HG02852 (cell line): Measurements from ENCODE around the gene BAG5.

ENCODE experiments used
- ATAC-seq: cut with Tn5 transposase; IDR thresholded peaks from one replicate; pipeline ENCODE4 v1.9.1; 2021; ENCODE audit warnings: mild to moderate bottlenecking, moderate library complexity; ENCODE audit not compliant: unreplicated experiment

Gene BAG5

DNA sequence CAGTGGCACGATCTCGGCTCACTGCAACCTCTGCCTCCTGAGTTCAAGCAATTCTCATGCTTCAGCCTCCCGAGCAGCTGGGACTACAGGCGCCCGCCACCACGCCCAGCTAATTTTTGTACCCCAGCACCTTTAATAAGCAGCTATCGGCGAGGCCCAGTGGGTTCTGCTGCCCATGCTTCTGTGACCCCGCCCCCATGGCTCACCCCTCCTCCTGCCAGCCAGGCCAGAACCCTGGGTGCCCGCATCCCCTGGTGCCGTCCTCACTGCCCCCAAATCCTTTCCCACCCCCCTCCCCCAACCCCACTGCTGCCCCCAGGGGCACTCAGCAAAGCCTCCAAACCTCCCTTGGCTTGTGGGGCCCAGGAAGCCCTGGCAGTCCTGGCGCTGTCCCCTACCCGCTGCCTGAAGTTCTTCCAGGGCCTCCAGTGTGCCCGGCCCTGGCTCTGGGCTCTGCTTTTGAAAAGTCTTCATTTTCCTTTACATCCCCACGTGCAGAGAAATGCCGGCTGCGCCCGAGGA lies 14.5 kb downstream of the BAG5 start:
- ATAC-seq = no peak

DNA sequence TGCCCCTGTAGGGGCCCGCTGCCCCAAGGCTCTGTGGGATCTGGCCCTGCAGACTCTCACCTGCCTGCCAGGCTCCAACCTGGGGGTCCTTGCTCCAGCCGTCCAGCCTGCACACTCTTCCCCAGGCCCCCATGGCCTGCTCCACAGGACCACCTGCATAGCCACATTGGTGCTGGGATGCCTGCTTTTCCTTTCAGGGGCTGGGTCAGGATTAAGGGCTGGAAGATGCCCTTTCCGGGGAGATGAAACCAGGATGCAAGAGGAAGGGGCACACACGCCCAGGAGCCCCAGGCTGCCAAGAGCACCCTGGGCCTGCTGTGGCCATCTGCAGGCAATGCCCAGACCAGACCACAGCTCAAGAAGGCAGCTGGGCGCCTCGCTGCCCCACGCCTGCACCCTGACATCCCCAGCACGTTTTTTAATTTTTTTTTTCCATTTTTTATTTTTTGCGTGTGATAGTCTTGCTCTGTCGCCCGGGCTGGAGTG lies 15.0 kb downstream of the BAG5 start:
- no peak for ATAC-seq

DNA sequence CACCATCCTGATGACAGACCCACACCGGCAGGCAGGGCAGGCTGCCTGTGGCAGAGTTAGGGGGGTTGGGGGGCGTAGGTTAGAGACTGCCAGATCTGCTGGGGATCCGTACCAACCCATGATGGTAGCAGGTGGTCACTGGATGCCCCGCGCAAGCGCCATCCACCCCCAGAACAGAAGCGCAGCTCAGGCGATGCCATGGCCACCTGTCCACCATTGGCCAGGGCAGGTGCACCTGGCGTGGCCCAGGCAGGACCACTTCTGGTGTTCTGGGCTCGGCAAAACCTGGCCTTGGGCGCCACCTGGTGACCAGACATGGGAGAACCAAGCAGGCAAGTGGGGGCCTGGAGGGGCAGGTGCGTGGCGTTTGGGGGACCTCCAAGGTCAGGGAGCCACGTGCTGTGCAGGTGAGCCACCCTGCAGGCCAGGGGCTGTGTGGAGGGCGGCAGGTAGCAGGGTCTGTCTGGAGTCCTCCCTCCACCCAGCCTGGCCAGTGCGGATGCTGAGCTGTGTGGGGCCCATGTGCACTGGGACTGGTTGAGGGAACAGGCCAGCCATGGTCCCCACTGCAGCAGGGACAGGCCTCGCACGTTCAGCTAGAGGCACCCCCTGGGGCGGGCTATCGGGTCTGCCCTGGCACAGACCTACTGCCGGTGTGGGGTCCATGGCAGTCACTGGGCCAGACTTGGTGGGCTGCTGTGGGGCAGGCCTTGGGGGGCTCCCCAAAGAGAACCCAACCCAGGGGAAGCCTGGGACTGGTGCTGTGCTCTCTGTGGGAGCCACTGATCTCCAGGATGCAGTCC lies 15.6 kb downstream of the BAG5 start:
- ATAC-seq = no peak

DNA sequence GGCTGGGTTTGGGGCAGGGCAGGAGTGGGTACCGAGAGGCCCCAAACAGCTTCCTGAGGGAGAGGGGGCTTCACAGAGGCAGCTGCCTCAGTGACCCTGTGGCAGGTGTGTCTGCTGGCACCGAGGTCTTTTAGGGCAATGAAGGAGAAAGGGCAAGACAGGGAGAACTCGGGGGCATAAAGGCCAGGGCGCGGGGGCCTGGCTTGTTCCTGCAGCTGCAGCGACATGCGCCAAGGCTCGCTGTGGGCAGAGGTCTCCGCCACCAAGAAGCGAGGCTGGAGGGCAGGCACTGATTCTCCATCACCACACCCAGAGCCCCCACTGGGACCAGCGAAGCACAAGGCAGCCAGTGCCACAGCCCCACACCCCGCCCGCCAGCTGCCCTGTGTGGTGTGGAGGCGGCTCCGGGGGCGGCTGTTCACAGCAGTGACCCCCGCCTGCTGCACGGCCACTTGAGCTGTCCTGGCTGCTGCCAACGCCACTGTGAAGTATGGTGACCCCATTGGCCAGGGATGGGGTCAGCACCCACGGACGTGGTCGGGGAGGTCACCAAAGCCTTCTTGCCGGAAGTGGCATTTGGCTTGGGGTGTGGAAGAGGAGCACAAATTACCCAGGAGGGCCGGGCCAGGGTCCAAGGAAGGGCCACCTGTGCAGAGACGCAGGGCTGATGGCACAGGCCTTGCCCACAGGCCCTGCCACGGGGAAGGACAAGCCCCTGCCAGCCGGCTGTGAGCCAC lies 16.4 kb downstream of the BAG5 start:
- no peak for ATAC-seq

DNA sequence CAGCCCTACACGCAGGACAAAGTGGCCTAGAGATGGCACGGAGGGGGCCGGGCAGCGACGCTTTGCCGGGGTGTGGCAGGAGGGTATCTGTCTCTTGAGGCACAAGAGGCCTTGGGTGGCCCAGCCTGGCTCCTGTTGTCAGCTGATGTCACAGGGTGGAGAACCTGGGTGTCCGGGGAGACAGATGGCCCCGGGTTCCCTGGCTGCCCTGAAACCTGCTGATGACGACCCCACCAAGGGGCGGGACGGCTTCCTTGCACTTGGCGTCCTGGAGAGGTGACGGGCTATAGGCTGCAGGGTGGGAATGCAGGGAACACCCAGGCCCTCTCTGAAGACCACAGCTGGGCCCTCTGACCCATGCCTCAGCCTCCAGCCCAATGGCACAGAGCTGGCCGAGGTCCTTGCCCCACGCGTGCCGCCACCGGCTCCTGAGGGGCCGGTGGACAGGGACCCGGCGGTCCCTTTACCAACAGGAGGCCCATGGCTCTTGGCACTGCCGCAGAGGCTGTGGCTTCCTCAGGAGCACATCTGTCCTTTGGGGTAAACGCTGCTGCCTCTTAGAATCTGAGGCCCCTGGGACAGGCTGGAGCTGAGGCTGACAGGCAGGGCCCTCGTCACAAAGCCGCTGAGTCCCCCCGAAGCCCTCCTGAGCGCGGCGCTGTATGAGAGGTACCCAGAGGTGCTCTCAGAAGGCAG lies 17.1 kb downstream of the BAG5 start:
- no peak for ATAC-seq

DNA sequence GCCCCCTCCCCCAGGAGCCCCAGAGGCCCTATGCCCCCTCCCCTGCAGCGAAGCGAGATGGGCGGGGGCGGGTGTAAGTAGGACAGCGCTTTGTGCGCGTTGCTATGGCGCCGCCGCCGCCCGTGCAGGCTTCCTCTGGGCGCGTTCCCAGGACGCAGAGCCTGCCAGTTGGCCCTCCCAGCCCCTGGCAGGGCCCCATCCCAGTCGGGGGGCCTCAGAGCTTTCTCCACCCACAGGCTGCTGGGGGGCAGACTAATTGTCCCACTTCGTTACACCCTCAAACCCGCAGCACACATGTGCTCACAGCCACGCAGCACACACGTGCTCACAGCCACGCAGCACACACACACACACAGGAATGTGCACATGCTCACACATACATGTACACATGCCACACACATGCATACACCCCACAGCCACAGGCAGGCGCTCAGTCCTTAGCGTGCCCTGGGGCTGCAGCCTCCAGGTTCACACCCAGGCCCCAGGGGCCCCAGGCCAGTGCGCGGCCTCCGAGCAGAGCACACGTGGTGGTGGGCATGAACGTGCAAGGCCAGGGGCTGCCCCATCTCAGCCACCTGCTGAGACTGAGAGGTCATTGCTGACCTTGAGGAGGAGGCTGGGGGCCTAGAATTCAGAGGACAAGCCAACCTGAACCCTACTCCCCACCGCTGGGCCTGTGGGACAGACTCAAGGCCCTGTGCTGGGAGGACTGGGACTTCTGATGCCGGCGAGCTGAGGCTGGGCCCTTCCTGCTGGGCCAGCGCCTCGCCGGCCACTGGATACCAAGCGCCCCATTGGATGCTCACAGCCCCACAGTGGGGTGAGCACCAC lies 17.9 kb downstream of the BAG5 start:
- ATAC-seq = no peak

DNA sequence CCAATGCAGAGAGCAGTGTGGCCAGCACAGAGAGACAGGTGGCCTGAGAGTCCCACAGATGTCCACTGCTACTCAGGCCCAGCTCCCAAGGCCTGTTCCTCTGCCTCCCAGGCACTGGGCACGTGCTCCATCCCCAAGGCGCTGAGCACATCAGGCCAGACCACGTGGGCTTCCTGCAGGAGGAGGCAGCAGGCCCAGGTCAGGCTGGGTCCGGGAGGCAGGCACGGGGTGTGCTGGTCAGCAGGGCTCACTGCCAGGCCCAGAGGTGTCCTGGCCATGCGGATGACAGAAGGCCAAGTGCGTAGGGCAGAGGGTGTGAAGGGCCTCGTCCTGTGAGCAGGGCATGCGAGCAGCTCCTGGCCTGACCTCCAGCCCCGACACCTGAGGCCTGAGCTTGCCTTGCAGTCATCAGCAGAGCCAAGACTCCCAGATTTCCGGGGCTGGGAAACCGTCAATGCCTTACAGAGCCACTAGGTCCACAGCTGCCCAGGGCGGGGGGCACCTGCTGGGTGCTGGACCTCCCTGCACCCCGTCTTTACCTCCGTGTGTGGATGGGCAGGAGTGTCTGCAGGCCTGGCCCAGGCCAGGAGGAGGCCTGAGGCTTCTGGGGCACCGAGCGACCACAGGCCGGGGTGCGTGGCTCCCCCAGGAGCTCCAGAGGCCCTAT lies 18.6 kb downstream of the BAG5 start:
- no peak for ATAC-seq

DNA sequence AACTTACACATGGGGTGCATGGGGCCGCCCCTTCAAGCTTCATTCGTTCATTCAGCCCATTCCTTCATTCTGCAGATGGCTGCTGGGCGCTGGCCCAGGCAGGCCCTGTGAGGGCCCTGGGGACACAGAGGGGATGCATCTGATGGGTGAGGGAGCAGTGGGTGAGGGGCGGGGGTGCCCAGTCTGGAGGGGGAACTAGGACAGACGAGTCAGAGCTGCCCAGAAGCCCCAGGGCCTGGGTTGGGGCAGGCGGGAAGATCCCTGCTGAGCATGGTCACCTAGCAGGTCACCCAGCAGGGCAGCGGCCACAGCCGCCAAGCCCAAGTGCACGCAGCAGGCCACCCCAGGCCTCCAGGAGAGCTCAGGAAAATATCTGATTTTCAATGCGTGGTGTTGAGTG lies 19.3 kb downstream of the BAG5 start:
- no peak for ATAC-seq

DNA sequence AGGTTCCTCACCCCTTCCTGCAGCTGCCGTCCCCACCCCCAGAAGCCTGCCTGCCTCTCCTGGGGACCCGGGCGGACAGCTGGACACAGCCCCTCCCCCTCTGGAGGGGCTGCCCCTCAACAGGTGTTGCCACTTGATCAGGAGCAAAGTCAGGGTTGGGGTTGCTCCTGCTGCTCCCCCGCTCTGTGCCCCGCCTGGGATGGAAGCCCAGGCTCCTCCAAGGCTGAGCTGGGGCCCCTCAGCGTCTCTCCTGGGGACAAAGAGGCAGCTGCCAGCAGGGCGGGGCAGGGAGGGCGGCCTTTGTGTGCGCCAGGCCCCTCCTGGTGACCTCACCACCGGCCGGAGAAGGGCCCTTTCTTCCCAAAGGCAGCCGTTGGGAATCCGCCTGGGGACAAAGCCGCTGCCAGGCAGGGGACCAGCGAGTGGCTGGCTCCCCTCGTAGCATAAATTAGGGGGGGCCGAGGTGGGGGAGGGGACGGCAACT lies 19.8 kb downstream of the BAG5 start:
- ATAC-seq = no peak

DNA sequence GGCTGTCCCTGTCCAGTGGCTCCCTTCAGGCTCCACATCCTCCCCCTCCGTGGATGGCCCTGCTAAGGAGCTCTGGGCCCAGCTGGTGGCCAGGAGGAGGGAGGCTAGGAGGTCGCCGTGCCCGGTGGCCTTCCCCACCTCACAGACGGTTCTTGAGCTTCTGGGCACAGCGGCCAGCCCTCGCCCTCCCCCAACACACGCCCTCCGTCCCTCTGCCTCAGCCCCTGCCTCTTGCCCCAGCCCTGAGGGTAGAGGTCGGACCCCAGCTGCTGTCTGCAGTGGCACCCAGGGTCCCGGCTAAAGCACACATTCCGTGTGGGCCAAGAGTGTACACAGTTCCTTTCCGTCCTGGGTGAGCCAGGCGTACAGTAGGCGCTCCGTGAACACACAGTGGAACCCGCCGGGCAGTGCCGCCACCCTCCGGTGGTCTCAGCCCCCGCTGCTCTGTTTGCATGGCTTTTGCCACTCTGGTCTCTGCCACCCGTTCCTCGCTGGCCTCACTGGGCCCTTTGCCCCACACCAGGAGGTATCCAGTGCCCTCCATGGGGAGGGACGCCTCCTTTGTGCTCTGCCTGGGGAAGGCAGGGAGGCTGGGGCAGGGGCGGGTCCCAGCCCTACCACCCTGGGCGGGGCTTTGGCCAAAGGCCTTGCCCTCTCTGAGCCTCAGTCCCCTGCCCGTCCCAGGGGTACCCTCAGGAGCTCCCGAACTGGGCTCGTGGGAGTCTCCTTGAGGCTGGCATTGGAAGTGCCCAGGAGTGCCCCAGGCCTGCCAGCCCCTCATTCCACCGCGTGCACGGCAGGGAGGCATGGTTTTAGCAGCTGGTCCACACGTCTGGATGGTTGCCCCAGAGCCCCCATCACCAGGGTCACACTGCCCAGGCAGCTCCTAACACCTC lies 20.5 kb downstream of the BAG5 start:
- no peak for ATAC-seq

DNA sequence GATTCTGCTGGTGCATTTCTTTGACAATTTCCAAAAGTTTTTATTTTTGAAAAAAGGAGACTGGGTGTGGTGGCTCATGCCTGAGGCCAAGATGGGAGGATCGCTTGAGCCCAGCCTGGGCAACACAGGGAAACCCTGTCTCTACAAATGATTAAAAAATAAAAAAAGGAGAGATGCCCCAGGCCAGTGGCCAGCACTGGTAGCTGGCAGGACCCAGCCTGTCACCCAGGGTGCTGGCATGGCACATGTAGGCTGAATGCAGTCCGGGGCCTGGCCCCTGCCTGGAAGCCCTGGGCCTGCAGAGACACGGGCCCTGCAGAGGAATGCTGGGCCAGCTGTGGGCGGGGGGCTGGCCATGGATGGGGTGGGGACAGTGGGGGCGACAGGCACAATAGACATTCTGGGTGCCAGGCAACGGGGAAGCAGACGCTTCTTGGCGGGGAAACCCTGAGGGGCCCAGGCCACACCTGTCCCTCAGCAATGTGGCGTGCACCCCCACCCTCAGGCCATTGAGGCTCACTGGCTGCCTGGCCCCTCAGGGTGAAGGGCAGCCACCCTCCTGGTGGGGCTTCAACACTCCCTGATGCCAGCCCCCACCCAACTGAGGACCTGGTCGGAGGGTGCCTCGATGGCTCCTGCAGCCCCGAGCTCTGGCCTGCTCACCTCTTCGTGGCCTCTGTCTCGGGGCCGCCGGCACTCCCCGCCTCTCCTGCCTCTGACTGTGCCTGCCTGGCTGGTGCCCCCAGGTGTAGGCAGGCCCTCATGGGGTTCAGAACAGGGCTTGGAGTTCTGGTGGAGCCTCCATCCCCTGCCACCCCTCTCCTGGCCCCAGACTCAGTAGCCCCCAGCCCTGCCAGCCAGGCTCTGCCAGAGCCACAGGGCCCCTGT lies 21.4 kb downstream of the BAG5 start:
- no peak for ATAC-seq

DNA sequence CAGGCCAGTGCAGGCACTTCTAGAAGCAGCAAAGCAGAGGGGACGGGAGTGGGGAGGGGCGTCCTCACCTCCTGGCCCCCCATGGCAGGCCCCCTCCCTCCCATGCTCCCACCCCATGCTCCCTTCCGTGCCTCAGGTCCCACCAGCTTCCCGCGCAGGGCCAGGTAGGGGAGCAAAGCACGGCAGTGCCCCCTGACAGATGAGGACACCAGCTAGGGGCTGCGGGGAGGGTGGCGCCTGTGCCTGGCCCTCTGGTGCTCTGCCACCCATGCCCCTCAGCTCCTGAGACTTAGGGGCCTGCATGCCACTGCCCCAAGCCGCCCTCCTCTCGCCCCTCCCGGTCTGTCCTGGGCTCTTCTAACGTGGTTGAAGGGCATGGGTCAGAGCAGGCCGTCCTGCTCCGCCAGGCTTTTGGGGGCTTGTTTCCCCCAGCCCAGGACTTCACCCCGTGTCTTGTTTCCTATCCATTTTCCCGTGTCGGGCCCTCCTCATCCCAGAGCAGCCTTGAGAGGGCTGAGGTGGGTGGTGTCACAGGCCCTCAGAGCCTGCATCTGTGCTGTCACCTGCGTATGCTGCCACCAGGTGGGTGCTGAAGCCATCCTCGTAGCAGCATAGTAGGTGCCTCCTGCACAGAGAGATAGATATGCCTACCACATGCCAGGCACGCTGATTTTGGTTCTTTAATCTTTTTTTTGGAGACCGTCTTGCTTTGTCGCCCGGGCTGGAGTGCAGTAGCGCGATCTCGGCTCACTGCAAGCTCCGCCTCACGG lies 23.2 kb downstream of the BAG5 start:
- no peak for ATAC-seq

DNA sequence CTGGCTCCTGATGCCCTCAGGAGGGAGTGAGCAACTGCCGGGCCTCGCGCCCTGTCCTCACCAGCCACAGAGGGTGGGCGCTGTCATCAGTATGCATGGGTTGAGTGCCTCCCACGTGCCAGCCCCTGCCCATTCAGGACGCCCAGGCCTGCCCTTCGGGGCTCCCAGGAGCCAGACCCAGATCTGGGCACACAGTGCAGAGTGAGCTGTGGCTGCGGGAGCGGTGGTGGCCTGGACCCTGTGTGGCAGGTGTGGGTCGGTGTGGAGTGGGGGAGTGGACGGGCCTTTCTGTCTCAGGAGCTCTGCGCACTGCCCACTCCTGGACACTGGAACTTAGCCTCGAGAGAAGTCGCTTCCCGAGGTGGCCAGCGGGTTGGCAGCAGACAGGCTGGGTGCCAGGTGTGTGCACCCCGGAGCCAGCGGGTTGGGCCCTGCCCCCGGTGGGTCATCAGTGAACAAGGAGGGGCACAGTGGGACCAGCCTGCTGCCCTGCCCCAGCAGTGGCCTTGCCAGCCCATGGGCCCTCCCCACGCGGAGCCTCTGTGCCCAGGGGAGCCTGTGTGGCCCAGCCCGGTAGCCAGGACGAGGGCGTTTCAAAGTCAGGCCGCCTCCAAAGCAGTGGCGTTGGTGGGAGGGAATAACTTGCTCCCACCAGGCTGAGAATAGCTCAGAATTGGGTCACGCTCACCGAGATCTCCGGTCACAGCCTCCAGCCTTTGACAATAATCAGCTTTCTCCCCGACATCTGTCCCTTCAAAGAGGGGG lies 24.0 kb downstream of the BAG5 start:
- no peak for ATAC-seq

DNA sequence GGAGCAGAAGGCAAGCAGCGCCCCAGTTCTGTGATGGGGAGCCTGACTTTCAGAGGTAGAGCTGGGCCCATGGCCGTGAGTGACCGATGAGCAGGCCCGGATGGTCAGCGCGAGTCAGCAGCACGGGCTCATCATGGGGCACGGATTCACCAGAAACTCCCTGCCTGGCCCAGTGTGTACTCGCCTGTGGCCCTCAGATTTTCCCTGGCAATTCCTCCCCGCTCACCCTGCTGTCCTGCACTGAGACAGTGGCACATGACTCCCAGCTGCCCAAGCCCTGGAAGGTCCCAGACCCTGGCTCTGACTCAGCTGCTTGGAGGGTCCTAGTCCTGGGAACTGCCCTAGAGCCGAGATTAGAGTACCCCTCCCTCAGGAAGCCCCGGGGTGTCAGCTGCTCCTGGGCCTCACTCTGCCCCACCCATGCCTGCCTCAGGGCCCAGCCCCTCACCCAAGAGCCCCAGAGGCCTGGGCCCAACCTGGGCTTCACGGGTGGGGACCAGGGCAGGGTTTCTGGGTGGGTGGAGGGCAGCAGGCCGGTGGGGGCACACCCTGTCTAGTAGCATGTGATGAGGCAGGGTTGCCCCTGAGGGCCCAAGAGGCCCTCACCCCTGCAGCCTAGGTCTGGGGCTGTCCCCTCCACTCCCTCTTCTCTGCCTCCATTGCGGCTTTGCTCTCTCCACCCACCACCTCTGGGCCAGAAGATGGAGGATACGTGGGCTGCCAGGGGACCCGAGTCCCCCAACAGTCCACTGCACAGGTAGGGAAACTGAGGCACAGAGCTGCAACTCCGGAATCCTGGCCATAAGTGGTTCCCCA lies 25.1 kb downstream of the BAG5 start:
- no peak for ATAC-seq

DNA sequence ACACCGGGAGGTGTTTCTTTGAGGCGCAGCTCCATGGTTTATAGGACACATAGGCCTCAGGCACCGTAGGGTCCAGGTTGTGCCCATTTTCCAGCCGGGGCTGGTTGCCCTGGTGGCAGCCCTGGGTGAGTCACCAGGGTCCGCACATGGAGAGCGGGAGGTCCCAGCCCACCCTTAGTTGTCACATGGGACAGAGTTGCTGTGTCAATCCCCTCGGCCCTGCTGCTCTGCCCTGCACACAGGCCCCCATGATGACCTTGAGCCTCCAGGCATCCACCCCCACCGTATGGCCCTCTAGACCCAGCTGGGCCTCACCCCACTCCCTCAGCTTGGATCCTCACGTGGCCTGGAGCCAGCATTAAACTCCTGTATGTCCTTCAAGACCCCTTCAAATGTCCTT lies 25.8 kb downstream of the BAG5 start:
- ATAC-seq = no peak
